Measurements from ENCODE around the gene OR2J2. TPM values are rescaled to one million over a fixed set of nuclear protein-coding genes. Genes with fewer than 3 reads are reported as not detected.

The OR2J2 gene
- total RNA-seq, 1 experiment from 2014 or later = not detected

DNA sequence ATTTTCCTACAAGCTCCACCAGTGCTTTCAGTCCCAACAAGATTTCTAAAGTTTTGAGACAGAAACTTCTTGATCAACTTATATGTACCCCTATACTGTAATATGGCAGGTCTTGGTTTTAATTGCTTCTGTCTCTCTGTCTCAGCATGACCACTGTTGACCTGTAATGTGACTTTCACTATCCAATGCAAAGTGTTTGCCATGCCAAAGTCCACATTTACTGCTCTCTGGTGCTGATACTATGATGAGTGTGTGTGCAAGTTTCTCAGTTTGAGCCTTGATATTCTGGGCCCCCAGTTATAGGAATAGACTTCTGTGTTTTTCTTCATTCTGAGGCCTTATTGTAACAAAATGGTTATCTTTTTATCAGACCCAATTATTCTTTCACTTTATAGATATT is 45.8 kb downstream of the OR2J2 start:
- no peak overlapping the region for H3K27ac Mint-ChIP-seq
- CTCF ChIA-PET = no interaction called here
- no peak overlapping the region for H3K4me3 Mint-ChIP-seq

More for the DNA sequence above, 45.8 kb downstream of the OR2J2 start:
- Mint-ChIP-seq H3K36me3 (peaks cover 20% of the 10 kb centered on the region), H3K9me3 (peaks cover 32% of the 10 kb centered on the region), H3K27me3 (ENCODE audit: low read depth) (peaks cover 3% of the 10 kb centered on the region), H3K4me1 (peaks cover 24% of the 10 kb centered on the region)
- DNase-seq (ENCODE audit: low spot score) (no peak), ATAC-seq (no peak)
- no peak for TF ChIP-seq TP53 (CRISPR knock-in tag; IDR thresholded peaks at IDR 0.05)
- no peak for TF ChIP-seq SMAD3 (CRISPR knock-in tag; IDR thresholded peaks at IDR 0.05; ENCODE audit: borderline replicate concordance)
- TF ChIP-seq, protein P1, sequence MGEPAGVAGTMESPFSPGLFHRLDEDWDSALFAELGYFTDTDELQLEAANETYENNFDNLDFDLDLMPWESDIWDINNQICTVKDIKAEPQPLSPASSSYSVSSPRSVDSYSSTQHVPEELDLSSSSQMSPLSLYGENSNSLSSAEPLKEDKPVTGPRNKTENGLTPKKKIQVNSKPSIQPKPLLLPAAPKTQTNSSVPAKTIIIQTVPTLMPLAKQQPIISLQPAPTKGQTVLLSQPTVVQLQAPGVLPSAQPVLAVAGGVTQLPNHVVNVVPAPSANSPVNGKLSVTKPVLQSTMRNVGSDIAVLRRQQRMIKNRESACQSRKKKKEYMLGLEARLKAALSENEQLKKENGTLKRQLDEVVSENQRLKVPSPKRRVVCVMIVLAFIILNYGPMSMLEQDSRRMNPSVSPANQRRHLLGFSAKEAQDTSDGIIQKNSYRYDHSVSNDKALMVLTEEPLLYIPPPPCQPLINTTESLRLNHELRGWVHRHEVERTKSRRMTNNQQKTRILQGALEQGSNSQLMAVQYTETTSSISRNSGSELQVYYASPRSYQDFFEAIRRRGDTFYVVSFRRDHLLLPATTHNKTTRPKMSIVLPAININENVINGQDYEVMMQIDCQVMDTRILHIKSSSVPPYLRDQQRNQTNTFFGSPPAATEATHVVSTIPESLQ (CRISPR knock-in tag; IDR thresholded peaks at IDR 0.05) = no peak
- no peak for TF ChIP-seq ZNF396 (CRISPR knock-in tag; IDR thresholded peaks at IDR 0.05; ENCODE audit: borderline replicate concordance)
- no peak for TF ChIP-seq ZNF219 (CRISPR knock-in tag; IDR thresholded peaks at IDR 0.05; ENCODE audit: borderline replicate concordance)
- TF ChIP-seq, protein P2, sequence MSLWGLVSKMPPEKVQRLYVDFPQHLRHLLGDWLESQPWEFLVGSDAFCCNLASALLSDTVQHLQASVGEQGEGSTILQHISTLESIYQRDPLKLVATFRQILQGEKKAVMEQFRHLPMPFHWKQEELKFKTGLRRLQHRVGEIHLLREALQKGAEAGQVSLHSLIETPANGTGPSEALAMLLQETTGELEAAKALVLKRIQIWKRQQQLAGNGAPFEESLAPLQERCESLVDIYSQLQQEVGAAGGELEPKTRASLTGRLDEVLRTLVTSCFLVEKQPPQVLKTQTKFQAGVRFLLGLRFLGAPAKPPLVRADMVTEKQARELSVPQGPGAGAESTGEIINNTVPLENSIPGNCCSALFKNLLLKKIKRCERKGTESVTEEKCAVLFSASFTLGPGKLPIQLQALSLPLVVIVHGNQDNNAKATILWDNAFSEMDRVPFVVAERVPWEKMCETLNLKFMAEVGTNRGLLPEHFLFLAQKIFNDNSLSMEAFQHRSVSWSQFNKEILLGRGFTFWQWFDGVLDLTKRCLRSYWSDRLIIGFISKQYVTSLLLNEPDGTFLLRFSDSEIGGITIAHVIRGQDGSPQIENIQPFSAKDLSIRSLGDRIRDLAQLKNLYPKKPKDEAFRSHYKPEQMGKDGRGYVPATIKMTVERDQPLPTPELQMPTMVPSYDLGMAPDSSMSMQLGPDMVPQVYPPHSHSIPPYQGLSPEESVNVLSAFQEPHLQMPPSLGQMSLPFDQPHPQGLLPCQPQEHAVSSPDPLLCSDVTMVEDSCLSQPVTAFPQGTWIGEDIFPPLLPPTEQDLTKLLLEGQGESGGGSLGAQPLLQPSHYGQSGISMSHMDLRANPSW (CRISPR knock-in tag; conservative IDR thresholded peaks at IDR 0.05; ENCODE audit: low read depth) = no peak
- TF ChIP-seq NFE2L1 (CRISPR knock-in tag; IDR thresholded peaks at IDR 0.05) = no peak
- TF ChIP-seq, protein P3, sequence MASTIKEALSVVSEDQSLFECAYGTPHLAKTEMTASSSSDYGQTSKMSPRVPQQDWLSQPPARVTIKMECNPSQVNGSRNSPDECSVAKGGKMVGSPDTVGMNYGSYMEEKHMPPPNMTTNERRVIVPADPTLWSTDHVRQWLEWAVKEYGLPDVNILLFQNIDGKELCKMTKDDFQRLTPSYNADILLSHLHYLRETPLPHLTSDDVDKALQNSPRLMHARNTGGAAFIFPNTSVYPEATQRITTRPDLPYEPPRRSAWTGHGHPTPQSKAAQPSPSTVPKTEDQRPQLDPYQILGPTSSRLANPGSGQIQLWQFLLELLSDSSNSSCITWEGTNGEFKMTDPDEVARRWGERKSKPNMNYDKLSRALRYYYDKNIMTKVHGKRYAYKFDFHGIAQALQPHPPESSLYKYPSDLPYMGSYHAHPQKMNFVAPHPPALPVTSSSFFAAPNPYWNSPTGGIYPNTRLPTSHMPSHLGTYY (CRISPR knock-in tag; IDR thresholded peaks at IDR 0.05) = no peak
- no peak for TF ChIP-seq ZBTB21 (CRISPR knock-in tag; IDR thresholded peaks at IDR 0.05; ENCODE audit: borderline replicate concordance)
- TF ChIP-seq, protein P4, sequence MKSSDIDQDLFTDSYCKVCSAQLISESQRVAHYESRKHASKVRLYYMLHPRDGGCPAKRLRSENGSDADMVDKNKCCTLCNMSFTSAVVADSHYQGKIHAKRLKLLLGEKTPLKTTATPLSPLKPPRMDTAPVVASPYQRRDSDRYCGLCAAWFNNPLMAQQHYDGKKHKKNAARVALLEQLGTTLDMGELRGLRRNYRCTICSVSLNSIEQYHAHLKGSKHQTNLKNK (CRISPR knock-in tag; IDR thresholded peaks at IDR 0.05) = no peak
- TF ChIP-seq, protein P5, sequence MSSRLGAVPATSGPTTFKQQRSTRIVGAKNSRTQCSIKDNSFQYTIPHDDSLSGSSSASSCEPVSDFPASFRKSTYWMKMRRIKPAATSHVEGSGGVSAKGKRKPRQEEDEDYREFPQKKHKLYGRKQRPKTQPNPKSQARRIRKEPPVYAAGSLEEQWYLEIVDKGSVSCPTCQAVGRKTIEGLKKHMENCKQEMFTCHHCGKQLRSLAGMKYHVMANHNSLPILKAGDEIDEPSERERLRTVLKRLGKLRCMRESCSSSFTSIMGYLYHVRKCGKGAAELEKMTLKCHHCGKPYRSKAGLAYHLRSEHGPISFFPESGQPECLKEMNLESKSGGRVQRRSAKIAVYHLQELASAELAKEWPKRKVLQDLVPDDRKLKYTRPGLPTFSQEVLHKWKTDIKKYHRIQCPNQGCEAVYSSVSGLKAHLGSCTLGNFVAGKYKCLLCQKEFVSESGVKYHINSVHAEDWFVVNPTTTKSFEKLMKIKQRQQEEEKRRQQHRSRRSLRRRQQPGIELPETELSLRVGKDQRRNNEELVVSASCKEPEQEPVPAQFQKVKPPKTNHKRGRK (CRISPR knock-in tag; IDR thresholded peaks at IDR 0.05; ENCODE audit: borderline replicate concordance) = no peak
- TF ChIP-seq, protein P6, sequence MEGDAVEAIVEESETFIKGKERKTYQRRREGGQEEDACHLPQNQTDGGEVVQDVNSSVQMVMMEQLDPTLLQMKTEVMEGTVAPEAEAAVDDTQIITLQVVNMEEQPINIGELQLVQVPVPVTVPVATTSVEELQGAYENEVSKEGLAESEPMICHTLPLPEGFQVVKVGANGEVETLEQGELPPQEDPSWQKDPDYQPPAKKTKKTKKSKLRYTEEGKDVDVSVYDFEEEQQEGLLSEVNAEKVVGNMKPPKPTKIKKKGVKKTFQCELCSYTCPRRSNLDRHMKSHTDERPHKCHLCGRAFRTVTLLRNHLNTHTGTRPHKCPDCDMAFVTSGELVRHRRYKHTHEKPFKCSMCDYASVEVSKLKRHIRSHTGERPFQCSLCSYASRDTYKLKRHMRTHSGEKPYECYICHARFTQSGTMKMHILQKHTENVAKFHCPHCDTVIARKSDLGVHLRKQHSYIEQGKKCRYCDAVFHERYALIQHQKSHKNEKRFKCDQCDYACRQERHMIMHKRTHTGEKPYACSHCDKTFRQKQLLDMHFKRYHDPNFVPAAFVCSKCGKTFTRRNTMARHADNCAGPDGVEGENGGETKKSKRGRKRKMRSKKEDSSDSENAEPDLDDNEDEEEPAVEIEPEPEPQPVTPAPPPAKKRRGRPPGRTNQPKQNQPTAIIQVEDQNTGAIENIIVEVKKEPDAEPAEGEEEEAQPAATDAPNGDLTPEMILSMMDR (IDR thresholded peaks at IDR 0.05) = no peak
- no peak for TF ChIP-seq GABPB1 (CRISPR knock-in tag; IDR thresholded peaks at IDR 0.05)
- TF ChIP-seq, protein P7, sequence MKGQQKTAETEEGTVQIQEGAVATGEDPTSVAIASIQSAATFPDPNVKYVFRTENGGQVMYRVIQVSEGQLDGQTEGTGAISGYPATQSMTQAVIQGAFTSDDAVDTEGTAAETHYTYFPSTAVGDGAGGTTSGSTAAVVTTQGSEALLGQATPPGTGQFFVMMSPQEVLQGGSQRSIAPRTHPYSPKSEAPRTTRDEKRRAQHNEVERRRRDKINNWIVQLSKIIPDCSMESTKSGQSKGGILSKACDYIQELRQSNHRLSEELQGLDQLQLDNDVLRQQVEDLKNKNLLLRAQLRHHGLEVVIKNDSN (CRISPR knock-in tag; IDR thresholded peaks at IDR 0.05) = no peak
- POLR2A ChIA-PET = no interaction called here

Measured in WTC11 (cell line).